ENCODE results near the gene KIRREL3. TPM values are rescaled to one million over a fixed set of nuclear protein-coding genes. Genes with fewer than 3 reads are reported as not detected.

KIRREL3 gene
- total RNA-seq, 1 donor from 2014 or later = not detected

DNA sequence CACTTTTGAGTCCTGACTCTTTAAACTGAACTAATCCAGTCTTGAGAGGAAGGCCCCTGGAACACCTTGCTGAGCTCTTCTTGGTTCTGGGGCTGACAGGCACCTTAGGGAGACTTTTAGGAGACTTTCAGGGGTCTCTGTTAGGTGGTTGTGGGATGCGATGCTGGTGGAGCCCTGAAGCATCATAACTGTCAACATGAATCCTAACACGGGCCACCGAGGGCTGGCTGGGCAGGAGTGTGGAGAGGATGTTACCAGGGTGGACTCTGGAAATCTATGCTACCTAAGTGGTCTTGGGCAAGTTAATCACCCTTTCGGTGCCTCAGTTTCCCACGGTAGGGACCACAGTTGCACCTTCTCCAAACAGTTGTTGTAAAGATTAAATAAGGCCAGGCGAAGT lies 538.6 kb downstream of the KIRREL3 start:
- intact Hi-C loops (cut with micrococcal nuclease) = no loop called here
- H3K36me3 Mint-ChIP-seq (ENCODE audit: low read depth) = no peaks in the 10 kb centered on the region
- H3K27ac Mint-ChIP-seq = no peak overlapping the region
- H3K9me3 Mint-ChIP-seq = peaks cover 4% of the 10 kb centered on the region
- no peak for DNase-seq (ENCODE audit: low spot score)
- H3K4me1 Mint-ChIP-seq (ENCODE audit: low read depth) = peaks cover 21% of the 10 kb centered on the region
- no peak overlapping the region for H3K4me3 Mint-ChIP-seq (ENCODE audit: low read depth)
- peaks cover 11% of the 10 kb centered on the region for H3K27me3 Mint-ChIP-seq (ENCODE audit: low read depth)

DNA sequence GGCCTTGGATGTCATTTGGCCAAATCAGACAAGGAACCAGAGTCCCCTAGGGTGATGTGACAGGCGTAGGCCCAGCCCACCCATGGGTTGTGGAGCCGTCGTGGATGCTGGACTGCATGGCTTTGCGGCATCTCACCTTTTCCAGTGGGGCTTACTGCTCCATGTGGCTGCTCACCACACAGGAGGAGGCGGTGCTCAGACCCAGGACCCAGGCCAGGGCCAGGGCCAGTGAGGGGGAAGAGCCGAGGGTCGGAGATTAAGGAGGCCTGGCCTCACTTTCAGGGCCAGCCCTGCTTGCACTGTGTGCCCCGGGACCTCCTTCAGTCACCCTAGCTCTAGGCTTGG lies 539.5 kb downstream of the KIRREL3 start:
- Mint-ChIP-seq H3K9me3 (peaks cover 4% of the 10 kb centered on the region), H3K36me3 (ENCODE audit: low read depth) (no peaks in the 10 kb centered on the region), H3K4me1 (ENCODE audit: low read depth) (peaks cover 16% of the 10 kb centered on the region), H3K4me3 (ENCODE audit: low read depth) (no peak overlapping the region), H3K27me3 (ENCODE audit: low read depth) (peaks cover 11% of the 10 kb centered on the region), H3K27ac (no peak overlapping the region)
- DNase-seq (ENCODE audit: low spot score) = no peak
- intact Hi-C loops (cut with micrococcal nuclease) = no loop called here

DNA sequence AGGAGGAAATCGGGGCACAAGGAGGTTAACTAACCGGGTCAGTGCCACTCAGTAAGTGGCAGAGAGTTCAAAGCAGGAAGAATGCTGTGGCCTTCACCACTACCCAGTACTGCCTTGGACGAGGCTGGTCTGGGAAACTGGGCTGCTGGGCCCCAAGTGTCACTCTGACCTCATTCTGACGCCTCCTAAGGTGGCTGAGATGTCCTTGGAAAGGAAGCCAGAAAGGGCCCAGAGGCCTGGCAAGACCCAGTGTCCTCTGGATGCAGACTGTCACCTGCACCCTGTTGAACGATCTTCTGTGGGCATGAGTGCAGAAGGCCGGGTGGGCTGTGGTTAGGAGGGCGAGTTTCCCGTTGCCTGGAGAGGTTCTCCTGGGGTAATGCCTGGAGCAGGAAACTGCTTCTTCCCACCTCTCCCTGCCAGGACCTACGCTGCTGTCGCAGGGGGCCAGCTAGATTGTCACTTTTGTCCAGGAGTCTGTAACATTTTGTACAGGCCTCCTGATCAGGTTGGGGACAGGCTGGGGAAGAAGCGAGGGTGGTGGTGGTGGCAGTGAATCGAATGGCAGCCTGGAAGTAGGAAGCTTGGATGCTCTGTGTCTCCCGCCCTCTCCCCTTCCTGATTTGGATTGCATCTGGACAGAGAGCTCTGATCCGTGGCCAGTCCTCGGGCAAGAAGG lies 540.0 kb downstream of the KIRREL3 start:
- Mint-ChIP-seq H3K36me3 (ENCODE audit: low read depth) (no peaks in the 10 kb centered on the region), H3K27ac (no peak overlapping the region), H3K9me3 (peaks cover 4% of the 10 kb centered on the region), H3K4me1 (ENCODE audit: low read depth) (peaks cover 11% of the 10 kb centered on the region), H3K27me3 (ENCODE audit: low read depth) (peaks cover 7% of the 10 kb centered on the region), H3K4me3 (ENCODE audit: low read depth) (no peak overlapping the region)
- intact Hi-C loops (cut with micrococcal nuclease) = no loop called here
- no peak for DNase-seq (ENCODE audit: low spot score)

DNA sequence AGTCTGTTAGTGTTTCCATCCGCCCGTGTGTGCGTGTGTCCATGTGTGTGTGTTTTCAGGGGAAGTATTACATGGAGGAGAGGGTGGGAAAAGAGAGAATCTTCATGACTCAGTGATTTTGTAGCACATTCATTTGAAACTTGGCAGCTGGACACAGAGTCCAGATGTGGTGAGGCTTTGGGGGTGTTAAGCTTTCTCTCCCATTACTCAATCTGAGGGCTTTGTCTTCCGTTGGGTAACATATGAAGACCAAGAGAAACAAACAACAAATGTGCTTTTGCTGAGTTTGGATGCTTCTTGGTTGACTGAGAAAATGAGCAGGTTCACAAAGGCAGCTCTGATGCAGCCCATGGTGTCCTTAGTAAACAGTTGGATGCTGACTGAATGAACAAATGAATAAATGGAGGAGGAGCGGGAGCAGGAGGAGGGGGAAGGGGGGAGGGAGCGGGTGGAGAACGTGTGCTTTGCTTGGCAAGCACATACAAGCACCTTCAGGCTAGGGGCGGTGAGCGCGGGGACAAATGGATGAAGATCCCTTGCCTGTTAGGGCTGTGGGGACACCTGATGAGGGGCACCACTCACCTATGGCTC lies 540.8 kb downstream of the KIRREL3 start:
- H3K36me3 Mint-ChIP-seq (ENCODE audit: low read depth) = no peaks in the 10 kb centered on the region
- H3K9me3 Mint-ChIP-seq = peaks cover 4% of the 10 kb centered on the region
- H3K4me3 Mint-ChIP-seq (ENCODE audit: low read depth) = no peak overlapping the region
- H3K27ac Mint-ChIP-seq = no peak overlapping the region
- no peak for DNase-seq (ENCODE audit: low spot score)
- H3K4me1 Mint-ChIP-seq (ENCODE audit: low read depth) = peaks cover 3% of the 10 kb centered on the region
- intact Hi-C loops (cut with micrococcal nuclease) = no loop called here
- H3K27me3 Mint-ChIP-seq (ENCODE audit: low read depth) = peaks cover 7% of the 10 kb centered on the region

DNA sequence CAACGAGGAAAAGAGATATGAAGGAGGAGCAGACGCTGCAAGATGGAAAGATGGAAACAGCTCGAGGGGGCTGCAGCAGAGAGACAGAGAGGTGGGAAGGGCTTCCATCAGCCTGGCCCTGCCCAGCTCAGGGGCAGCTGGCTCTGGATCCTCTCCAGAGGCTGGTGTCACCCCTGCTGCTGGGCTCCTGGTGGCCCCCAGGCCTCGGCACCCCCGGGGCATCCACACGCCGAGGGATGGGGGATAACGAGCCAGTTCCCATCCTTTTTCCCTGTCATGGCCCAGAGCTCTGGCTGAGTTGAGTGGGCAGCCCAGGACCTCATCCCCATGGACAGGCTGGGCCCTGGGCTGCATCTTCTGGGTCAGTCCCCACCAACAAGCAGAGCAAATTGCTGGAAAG lies 542.8 kb downstream of the KIRREL3 start:
- Mint-ChIP-seq H3K27me3 (ENCODE audit: low read depth) (no peaks in the 10 kb centered on the region), H3K9me3 (no peaks in the 10 kb centered on the region), H3K36me3 (ENCODE audit: low read depth) (no peaks in the 10 kb centered on the region), H3K4me1 (ENCODE audit: low read depth) (no peaks in the 10 kb centered on the region), H3K4me3 (ENCODE audit: low read depth) (no peak overlapping the region), H3K27ac (no peak overlapping the region)
- DNase-seq (ENCODE audit: low spot score) = no peak
- intact Hi-C loops (cut with micrococcal nuclease) = no loop called here

DNA sequence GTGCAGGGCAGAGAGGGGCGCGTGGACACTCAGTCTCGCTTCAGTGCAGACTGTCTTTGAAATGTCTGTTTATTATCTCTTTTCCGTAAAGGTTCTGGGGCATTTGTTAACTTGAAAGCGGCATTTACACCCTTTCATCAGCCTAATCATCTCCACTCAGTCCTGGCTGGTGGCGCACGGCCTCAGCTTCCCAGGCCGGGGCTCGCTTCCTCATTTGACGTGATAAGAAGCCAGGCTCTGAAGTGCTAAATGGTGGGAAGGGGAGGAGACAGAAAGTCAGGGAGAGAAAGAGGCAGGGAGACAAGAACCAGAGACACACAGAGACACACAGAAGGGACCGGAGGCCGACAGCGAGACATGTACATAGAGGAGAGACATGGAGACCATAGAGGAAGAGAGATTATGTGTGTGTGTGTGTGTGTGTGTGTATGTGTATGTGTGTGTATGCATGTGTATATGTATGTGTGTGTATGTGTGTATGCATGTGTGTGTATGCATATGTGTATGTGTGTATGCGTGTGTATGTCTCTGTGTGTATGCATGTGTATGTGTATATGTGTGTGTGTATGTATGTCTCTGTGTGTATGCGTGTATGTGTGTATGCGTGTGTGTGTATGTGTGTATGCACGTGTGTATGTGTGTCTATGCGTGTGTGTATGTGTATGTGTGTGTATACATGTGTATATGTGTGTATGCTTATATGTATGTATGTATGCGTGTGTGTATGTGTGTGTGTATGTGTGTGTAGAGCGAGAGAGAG lies 543.6 kb downstream of the KIRREL3 start:
- Mint-ChIP-seq H3K27me3 (ENCODE audit: low read depth) (no peaks in the 10 kb centered on the region), H3K4me1 (ENCODE audit: low read depth) (no peaks in the 10 kb centered on the region), H3K27ac (no peak overlapping the region), H3K36me3 (ENCODE audit: low read depth) (no peaks in the 10 kb centered on the region), H3K9me3 (no peaks in the 10 kb centered on the region), H3K4me3 (ENCODE audit: low read depth) (no peak overlapping the region)
- DNase-seq (ENCODE audit: low spot score) = no peak
- intact Hi-C loops (cut with micrococcal nuclease) = no loop called here

DNA sequence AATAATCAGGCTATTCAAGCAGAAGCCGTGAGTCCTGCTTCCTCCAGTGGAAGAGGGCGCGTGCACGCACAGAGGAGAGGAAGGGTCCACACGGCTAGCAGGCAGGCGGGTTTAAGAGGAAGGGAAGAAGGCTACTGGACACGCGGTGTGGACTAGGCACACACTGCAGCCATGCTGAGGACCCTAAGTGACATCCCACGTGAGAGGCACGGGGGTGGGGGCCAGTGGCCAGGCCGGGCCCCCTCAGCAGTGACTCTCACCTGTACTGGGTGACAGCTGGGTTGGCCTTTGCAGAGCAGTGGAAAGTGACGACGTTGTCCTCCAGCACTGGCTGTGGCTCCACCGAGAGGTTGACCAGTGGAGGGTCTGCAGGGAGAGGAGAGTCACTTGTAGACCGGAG lies 544.5 kb downstream of the KIRREL3 start:
- intact Hi-C loops (cut with micrococcal nuclease) = no loop called here
- H3K27ac Mint-ChIP-seq = no peak overlapping the region
- no peaks in the 10 kb centered on the region for H3K27me3 Mint-ChIP-seq (ENCODE audit: low read depth)
- H3K9me3 Mint-ChIP-seq = peaks cover 4% of the 10 kb centered on the region
- no peak overlapping the region for H3K4me3 Mint-ChIP-seq (ENCODE audit: low read depth)
- H3K36me3 Mint-ChIP-seq (ENCODE audit: low read depth) = no peaks in the 10 kb centered on the region
- no peaks in the 10 kb centered on the region for H3K4me1 Mint-ChIP-seq (ENCODE audit: low read depth)
- DNase-seq (ENCODE audit: low spot score) = no peak

DNA sequence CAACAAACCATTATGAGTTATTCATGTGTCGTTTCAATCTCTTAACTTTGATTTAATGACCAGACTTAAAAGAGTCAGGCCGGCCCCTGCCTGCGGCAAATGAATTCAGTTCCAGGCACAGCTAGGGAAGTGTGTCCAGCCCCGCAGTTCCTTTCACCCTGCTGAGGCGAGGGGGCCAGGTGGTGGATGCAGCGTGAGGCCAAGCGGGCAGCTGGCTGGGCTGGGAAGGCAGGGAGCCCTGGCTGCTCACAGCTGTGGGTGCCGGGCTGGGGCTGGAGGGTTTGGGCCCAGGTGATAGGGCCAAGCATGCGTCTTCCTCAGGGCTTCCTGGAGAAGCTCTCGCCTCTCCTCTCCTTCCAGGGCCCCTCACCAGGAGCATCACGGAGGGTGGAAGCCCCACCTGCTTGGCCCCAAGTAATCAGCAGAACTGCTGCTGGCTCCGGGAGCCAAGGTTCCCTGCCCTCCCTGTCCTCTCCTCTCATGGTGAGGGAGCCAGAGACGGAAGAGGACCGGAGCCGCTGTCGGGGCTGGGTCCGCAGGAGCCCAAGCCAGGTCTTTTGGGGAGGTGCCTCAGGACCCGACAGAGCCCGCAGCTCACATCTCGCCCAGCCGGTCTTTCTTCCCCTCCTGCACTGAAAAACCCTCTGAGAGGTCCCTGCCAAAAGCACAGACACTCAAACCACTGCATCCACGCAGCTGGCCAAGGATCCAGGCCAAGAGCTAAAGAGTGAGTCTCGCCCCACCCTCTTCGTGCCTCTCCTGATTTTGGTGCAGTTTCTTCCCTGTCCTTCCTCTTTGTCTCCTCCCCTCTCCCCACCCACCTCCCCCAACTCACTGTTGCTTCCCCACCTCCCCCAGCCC lies 548.1 kb downstream of the KIRREL3 start:
- intact Hi-C loops (cut with micrococcal nuclease) = no loop called here
- H3K9me3 Mint-ChIP-seq = peaks cover 15% of the 10 kb centered on the region
- H3K36me3 Mint-ChIP-seq (ENCODE audit: low read depth) = no peaks in the 10 kb centered on the region
- no peak overlapping the region for H3K27ac Mint-ChIP-seq
- H3K27me3 Mint-ChIP-seq (ENCODE audit: low read depth) = no peaks in the 10 kb centered on the region
- DNase-seq (ENCODE audit: low spot score) = no peak
- no peak overlapping the region for H3K4me3 Mint-ChIP-seq (ENCODE audit: low read depth)
- H3K4me1 Mint-ChIP-seq (ENCODE audit: low read depth) = no peaks in the 10 kb centered on the region

DNA sequence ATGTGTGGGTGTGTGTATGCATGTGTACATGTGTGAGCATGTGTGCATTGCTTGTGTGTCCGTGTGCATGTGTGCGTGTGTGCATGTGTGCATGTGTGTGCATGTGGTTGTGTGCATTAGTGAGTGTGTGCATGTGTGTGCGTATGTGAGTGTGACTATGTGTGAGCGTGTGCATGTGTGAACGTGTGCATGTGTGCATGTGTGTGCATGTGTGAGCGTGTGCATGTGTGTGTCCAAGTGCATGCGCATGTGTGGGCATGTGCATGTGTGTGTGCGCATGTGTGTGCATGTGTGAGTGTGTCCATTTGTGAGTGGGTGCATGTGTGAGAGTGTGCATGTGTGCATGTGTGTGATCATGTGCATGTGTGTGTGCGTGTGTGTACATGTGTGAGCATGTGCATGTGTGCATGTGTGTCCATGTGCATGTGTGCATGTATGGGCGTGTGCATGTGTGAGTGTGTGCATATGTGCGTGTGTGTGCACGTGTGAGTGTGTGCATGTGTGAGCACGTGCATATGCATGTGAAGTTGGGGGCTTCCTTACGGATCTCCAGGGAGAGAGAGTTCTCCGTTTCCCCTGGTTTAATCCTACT lies 549.3 kb downstream of the KIRREL3 start:
- Mint-ChIP-seq H3K9me3 (peaks cover 15% of the 10 kb centered on the region), H3K27me3 (ENCODE audit: low read depth) (no peaks in the 10 kb centered on the region), H3K27ac (no peak overlapping the region), H3K36me3 (ENCODE audit: low read depth) (no peaks in the 10 kb centered on the region), H3K4me1 (ENCODE audit: low read depth) (no peaks in the 10 kb centered on the region), H3K4me3 (ENCODE audit: low read depth) (no peak overlapping the region)
- DNase-seq (ENCODE audit: low spot score) = no peak
- intact Hi-C loops (cut with micrococcal nuclease) = no loop called here

DNA sequence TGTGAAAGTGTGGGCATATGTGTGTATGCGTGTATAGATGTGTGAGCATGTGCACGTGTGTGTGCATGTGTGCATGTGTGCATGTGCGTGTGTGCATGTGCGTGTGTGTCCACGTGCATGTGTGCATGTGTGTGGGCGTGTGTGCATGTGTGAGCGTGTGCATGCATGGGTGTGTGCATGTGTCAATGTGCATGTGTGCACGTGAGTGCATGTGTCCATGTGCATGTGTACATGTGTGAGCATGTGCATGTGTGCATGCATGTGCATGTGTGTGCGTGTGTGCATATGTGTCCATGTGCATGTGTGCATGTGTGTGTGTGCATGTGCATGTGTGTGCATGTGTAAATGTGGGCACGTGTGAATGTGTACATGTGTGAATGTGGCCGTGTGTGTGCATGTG lies 549.8 kb downstream of the KIRREL3 start:
- intact Hi-C loops (cut with micrococcal nuclease) = no loop called here

DNA sequence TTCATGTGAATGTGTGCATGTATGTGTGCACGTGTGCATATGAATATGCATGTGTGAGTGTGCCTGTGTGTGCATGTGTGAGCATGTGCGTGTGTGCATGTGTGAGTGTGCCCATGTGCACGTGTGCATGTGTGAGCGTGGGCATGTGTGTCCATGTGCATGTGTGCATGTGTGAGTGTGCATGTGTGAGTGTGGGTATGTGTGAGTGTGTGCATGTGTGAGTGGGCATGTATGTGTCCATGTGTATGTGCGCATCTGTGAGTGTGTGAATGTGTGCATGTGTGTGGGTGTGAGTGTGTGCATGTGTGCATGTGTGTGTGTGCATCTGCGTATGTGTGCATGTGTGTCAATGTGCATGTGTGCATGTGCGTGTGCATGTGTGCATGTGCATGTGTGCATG lies 550.4 kb downstream of the KIRREL3 start:
- no peaks in the 10 kb centered on the region for H3K27me3 Mint-ChIP-seq (ENCODE audit: low read depth)
- peaks cover 15% of the 10 kb centered on the region for H3K9me3 Mint-ChIP-seq
- no peak for DNase-seq (ENCODE audit: low spot score)
- H3K27ac Mint-ChIP-seq = no peak overlapping the region
- intact Hi-C loops (cut with micrococcal nuclease) = no loop called here
- no peaks in the 10 kb centered on the region for H3K36me3 Mint-ChIP-seq (ENCODE audit: low read depth)
- H3K4me1 Mint-ChIP-seq (ENCODE audit: low read depth) = no peaks in the 10 kb centered on the region
- H3K4me3 Mint-ChIP-seq (ENCODE audit: low read depth) = no peak overlapping the region

More for the DNA sequence above, 549.8 kb downstream of the KIRREL3 start:
- Mint-ChIP-seq H3K9me3 (peaks cover 15% of the 10 kb centered on the region), H3K27me3 (ENCODE audit: low read depth) (no peaks in the 10 kb centered on the region), H3K4me3 (ENCODE audit: low read depth) (no peak overlapping the region), H3K36me3 (ENCODE audit: low read depth) (no peaks in the 10 kb centered on the region), H3K4me1 (ENCODE audit: low read depth) (no peaks in the 10 kb centered on the region), H3K27ac (no peak overlapping the region)
- no peak for DNase-seq (ENCODE audit: low spot score)

DNA sequence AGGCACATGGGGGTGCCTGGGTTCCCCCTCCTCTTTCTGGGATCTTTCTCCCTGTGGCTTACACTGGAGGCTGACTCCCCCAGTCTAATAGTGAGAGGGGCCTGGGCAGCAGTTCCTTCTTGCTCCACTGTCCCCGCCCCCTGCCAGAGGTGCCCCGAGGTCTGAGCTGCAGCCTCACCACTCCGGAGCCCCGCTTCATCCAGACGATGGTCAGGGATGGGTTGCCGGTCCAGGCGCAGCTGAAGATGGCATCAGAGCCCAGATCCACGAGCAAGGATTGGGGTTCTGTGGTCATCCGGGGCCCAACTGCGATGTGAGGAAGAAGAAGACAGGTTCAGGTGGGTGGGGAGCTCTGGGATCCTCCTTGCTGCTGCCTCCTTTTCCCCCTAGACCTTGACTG lies 554.0 kb downstream of the KIRREL3 start:
- Mint-ChIP-seq H3K4me3 (ENCODE audit: low read depth) (no peak overlapping the region), H3K27ac (no peak overlapping the region), H3K4me1 (ENCODE audit: low read depth) (no peaks in the 10 kb centered on the region), H3K9me3 (peaks cover 15% of the 10 kb centered on the region), H3K27me3 (ENCODE audit: low read depth) (peaks cover 1% of the 10 kb centered on the region), H3K36me3 (ENCODE audit: low read depth) (no peaks in the 10 kb centered on the region)
- DNase-seq (ENCODE audit: low spot score) = no peak
- intact Hi-C loops (cut with micrococcal nuclease) = no loop called here
